Tibial nerve (tissue), 4 donors: ENCODE results near the gene NPEPL1.

Source experiments
- CTCF ChIP-seq, 5 experiments: fragments of 200-600 bp in 3 of 5; fragments of 450-650 bp in 2 of 5; sonication (generic) in 3 of 5; IDR thresholded peaks; one replicate each; pipeline ENCODE4 v1.5.1; 2016 to 2019; ENCODE audit warnings: antibody characterized with exemption in 5 of 5, mild to moderate bottlenecking in 3 of 5, moderate library complexity in 2 of 5
- EP300 ChIP-seq, 2 donors: sonication (generic); formaldehyde crosslinking; IDR thresholded peaks; one replicate each; pipeline ENCODE4 v1.6.1; 2017; ENCODE audit warnings: antibody characterized with exemption in 2 of 2, mild to moderate bottlenecking in 1 of 2

GRCh38 chr20:58677808-58678207 is 14.8 kb upstream of the NPEPL1 start:
- TF ChIP-seq EP300 (IDR thresholded peaks at IDR 0.05) = no peak
- no peak for TF ChIP-seq CTCF (IDR thresholded peaks at IDR 0.05)
